ENCODE data around the gene NR4A3.

DNA sequence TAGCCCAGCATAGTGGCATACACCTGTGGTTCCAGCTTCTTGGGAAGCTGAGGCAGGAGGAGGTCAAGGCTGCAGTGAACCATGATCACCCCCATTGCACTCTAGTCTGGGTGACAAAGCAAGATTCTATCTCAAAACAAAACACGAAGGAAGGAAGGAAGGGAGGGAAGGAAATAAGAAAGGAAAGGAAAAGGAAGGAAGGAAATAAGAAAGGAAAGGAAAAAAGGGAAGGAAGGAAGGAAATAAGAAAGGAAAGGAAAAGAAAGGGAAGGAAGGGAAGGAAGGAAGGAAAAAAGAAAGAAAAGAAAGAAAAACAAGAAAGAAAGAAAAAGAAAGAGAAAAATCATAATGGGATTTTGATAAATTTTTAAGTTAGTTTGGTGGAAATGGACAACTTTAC, 81.7 kb downstream of the NR4A3 start:
- TF ChIP-seq, protein P1, sequence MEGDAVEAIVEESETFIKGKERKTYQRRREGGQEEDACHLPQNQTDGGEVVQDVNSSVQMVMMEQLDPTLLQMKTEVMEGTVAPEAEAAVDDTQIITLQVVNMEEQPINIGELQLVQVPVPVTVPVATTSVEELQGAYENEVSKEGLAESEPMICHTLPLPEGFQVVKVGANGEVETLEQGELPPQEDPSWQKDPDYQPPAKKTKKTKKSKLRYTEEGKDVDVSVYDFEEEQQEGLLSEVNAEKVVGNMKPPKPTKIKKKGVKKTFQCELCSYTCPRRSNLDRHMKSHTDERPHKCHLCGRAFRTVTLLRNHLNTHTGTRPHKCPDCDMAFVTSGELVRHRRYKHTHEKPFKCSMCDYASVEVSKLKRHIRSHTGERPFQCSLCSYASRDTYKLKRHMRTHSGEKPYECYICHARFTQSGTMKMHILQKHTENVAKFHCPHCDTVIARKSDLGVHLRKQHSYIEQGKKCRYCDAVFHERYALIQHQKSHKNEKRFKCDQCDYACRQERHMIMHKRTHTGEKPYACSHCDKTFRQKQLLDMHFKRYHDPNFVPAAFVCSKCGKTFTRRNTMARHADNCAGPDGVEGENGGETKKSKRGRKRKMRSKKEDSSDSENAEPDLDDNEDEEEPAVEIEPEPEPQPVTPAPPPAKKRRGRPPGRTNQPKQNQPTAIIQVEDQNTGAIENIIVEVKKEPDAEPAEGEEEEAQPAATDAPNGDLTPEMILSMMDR (IDR thresholded peaks at IDR 0.05), result no peak
- TF ChIP-seq POLR2A (IDR thresholded peaks at IDR 0.05), result no peak

Data from lower leg skin (tissue), 3 donors.